Astrocyte of the spinal cord (primary cell): ENCODE measurements around the gene ZNF487.
"Not testable (repeated sequence)": the region's sequence is repeated elsewhere in the genome, so short reads cannot be mapped to it uniquely, and the experiment has no call there.

Experiments
- DNase-seq: peaks from one replicate; pipeline ENCODE4 v3.0.0; 2011; ENCODE audit warnings: low read depth, low spot score
- H3K4me3 ChIP-seq: 2 replicates; pipeline ENCODE4 v1.5.1; 2011; ENCODE audit warnings: low read depth, mild to moderate bottlenecking, low read length, moderate library complexity
- CTCF ChIP-seq: IDR thresholded peaks from 2 replicates; pipeline ENCODE4 v1.5.1; 2012; ENCODE audit warnings: low read depth, mild to moderate bottlenecking, low read length, inconsistent platforms
- in situ Hi-C: cut with HindIII; loops from 2 replicates; pipeline ENCODE4 v1.10.0; 2017; ENCODE audit warnings: low sequenced_read_pairs

ZNF487 gene

GRCh38 chr10:43392748-43393147 is 44.2 kb upstream of the ZNF487 start:
- DNase-seq, result no peak
- TF ChIP-seq CTCF, result no peak
- in situ Hi-C loops, result no loop called here
- no peak overlapping the region for H3K4me3 ChIP-seq

GRCh38 chr10:43393186-43393585 is 43.7 kb upstream of the ZNF487 start:
- H3K4me3 ChIP-seq, DNase-seq, in situ Hi-C loops: not testable (repeated sequence)

- TF ChIP-seq CTCF, result no peak
- in situ Hi-C loops, result no loop called here
- no peak overlapping the region for H3K4me3 ChIP-seq
- DNase-seq, result no peak
Observed at GRCh38 chr10:43393606-43394360, 43.1 kb upstream of the ZNF487 start.

GRCh38 chr10:43394868-43395267 is 42.0 kb upstream of the ZNF487 start:
- DNase-seq, result no peak
- TF ChIP-seq CTCF, result no peak
- in situ Hi-C loops, result no loop called here
- H3K4me3 ChIP-seq, result no peak overlapping the region

- DNase-seq, result peak; percentile 31
- in situ Hi-C loops, result no loop called here
- TF ChIP-seq CTCF, result no peak
- H3K4me3 ChIP-seq, result peak overlapping the region; percentile 64
Observed at GRCh38 chr10:43395571-43396060, 41.3 kb upstream of the ZNF487 start.

GRCh38 chr10:43396061-43396927 is 40.6 kb upstream of the ZNF487 start:
- in situ Hi-C loops, result no loop called here

More at GRCh38 chr10:43396061-43396927, 40.6 kb upstream of the ZNF487 start:
- TF ChIP-seq CTCF, result no peak
- DNase-seq, result peak; percentile 69
- H3K4me3 ChIP-seq, result peak overlapping the region; percentile 64
